ENCODE results near the gene PHLDB3.

PHLDB3 gene

GRCh38 chr19:43496960-43497359 is 7.6 kb downstream of the PHLDB3 start:
- Mint-ChIP-seq H3K27ac (no peak overlapping the region), H3K9me3 (ENCODE audit: low read depth) (no peaks in the 10 kb centered on the region), H3K36me3 (peaks cover 5% of the 10 kb centered on the region), H3K4me3 (no peak overlapping the region), H3K4me1 (ENCODE audit: low read depth) (peaks cover 10% of the 10 kb centered on the region), H3K27me3 (no peaks in the 10 kb centered on the region)

DNA sequence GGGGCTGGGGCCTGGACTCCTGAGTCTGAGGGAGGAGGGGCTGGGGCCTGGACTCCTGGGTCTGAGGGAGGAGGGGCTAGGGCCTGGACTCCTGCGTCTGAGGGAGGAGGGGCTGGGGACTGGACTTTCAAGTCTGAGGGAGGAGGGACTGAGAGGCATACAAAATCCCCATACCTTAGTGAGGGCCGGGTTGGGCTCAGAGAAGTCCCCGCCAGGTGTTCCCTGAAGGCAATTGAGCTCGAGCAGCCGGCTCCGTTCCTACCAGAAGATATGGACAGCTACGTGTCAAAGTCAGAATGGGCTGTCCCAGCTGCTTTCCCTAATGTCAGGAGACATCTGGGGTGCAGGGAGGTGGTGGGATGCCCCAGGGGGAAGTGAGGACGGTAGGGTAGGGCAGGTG is 9.5 kb downstream of the PHLDB3 start:
- Mint-ChIP-seq H3K9me3 (ENCODE audit: low read depth) (no peaks in the 10 kb centered on the region), H3K4me1 (ENCODE audit: low read depth) (peaks cover 4% of the 10 kb centered on the region), H3K27ac (no peak overlapping the region), H3K4me3 (no peak overlapping the region), H3K36me3 (peaks cover 5% of the 10 kb centered on the region), H3K27me3 (no peaks in the 10 kb centered on the region)

- H3K27ac Mint-ChIP-seq, result no peak overlapping the region
- H3K4me1 Mint-ChIP-seq (ENCODE audit: low read depth), result peaks cover 8% of the 10 kb centered on the region
- no peak overlapping the region for H3K4me3 Mint-ChIP-seq
- no peaks in the 10 kb centered on the region for H3K36me3 Mint-ChIP-seq
- H3K9me3 Mint-ChIP-seq (ENCODE audit: low read depth), result no peaks in the 10 kb centered on the region
- H3K27me3 Mint-ChIP-seq, result no peaks in the 10 kb centered on the region
These were observed 13.8 kb downstream of the PHLDB3 start for GRCh38 chr19:43490759-43491158.

- Mint-ChIP-seq H3K27me3 (no peaks in the 10 kb centered on the region), H3K27ac (no peak overlapping the region), H3K4me3 (no peak overlapping the region), H3K9me3 (ENCODE audit: low read depth) (no peaks in the 10 kb centered on the region), H3K36me3 (no peaks in the 10 kb centered on the region), H3K4me1 (ENCODE audit: low read depth) (peaks cover 8% of the 10 kb centered on the region)
These were observed 14.5 kb downstream of the PHLDB3 start for GRCh38 chr19:43489979-43490599.

DNA sequence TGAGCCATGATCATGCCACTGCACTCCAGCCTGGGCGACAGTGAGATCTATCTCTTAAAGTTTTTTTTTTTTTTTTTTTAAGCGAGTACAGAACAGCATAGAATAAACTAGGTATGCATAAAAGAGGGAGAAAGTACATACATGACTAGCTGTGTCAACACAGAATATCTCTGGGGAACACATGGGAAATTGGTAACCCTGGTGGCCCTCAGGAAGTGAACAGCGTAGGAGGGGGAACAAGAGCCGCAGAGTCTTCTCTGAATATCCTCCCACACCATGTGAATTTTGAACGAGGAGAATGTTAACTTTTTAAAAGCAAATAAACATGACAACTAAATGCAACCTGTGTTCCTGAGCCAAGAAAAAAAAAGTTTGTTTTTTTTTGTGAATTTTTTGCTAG is 15.2 kb downstream of the PHLDB3 start:
- Mint-ChIP-seq H3K4me1 (ENCODE audit: low read depth) (peaks cover 8% of the 10 kb centered on the region), H3K4me3 (no peak overlapping the region), H3K27ac (peak overlapping the region; percentile 54), H3K27me3 (no peaks in the 10 kb centered on the region), H3K36me3 (no peaks in the 10 kb centered on the region), H3K9me3 (ENCODE audit: low read depth) (no peaks in the 10 kb centered on the region)

DNA sequence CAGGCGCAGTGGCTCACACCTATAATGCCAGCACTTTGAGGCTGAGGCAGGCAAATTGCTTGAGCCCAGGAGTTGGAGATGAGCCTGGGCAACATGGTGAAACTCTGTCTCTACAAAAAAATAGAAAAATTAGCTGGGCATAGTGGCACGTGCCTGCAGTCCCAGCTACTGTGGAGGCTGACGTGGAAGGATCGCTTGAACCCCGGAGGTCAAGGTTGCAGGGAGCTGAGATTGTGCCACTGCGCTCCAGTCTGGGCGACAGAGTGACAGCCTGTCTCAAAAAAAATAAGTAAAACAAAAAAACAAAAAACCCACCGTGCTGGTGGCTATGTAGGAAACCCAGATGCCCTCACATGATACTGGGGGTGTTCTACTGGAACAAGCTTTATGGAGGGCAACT is 16.4 kb downstream of the PHLDB3 start:
- no peak overlapping the region for H3K4me3 Mint-ChIP-seq
- H3K4me1 Mint-ChIP-seq (ENCODE audit: low read depth), result peaks cover 8% of the 10 kb centered on the region
- H3K9me3 Mint-ChIP-seq (ENCODE audit: low read depth), result no peaks in the 10 kb centered on the region
- H3K27ac Mint-ChIP-seq, result no peak overlapping the region
- H3K27me3 Mint-ChIP-seq, result no peaks in the 10 kb centered on the region
- no peaks in the 10 kb centered on the region for H3K36me3 Mint-ChIP-seq

DNA sequence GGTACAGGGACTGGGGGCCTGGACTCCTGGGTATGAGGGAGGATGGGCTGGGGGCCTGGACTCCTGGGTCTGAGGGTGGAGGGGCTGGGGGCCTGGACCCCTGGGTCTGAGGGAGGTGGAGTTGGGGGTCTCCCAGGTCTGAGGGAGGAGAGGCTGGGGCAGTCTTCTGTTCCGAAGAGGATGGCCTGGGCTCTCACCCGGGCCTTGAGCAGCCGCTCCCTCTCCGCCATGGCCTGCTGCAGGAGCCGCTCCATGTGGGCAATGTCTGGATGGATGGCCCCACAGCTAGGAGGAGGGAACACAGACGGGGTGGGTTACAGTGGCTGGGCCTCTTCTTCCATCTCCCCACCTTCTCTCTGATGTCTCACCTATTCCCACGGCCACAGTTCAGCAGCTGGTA is 18.1 kb downstream of the PHLDB3 start:
- no peak overlapping the region for H3K4me3 Mint-ChIP-seq
- no peaks in the 10 kb centered on the region for H3K9me3 Mint-ChIP-seq (ENCODE audit: low read depth)
- no peaks in the 10 kb centered on the region for H3K27me3 Mint-ChIP-seq
- H3K4me1 Mint-ChIP-seq (ENCODE audit: low read depth), result peaks cover 8% of the 10 kb centered on the region
- no peak overlapping the region for H3K27ac Mint-ChIP-seq
- no peaks in the 10 kb centered on the region for H3K36me3 Mint-ChIP-seq

DNA sequence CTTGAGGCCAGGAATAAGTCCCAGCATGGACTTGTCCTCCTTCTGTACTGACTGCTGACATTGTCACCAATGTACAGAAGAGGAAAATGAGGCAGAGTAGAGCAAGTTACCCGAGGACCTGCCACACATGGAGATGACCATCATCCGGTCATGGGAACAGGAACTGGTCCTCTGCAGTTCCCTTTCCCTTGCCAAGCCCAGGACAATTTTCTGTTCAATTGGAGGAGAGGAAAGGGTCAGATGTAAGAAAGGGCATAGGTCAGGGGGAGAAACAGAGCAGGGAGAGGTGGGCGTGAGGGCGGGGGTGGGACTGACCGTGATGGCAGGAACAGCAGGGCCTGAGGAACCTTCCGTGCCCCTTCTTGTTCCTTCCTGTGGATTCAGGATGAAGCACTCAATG is 18.6 kb downstream of the PHLDB3 start:
- no peaks in the 10 kb centered on the region for H3K27me3 Mint-ChIP-seq
- no peaks in the 10 kb centered on the region for H3K9me3 Mint-ChIP-seq (ENCODE audit: low read depth)
- H3K27ac Mint-ChIP-seq, result no peak overlapping the region
- no peak overlapping the region for H3K4me3 Mint-ChIP-seq
- peaks cover 8% of the 10 kb centered on the region for H3K4me1 Mint-ChIP-seq (ENCODE audit: low read depth)
- no peaks in the 10 kb centered on the region for H3K36me3 Mint-ChIP-seq

- H3K27me3 Mint-ChIP-seq, result no peaks in the 10 kb centered on the region
- H3K4me1 Mint-ChIP-seq (ENCODE audit: low read depth), result no peaks in the 10 kb centered on the region
- no peaks in the 10 kb centered on the region for H3K9me3 Mint-ChIP-seq (ENCODE audit: low read depth)
- peaks cover 1% of the 10 kb centered on the region for H3K36me3 Mint-ChIP-seq
- H3K27ac Mint-ChIP-seq, result no peak overlapping the region
- H3K4me3 Mint-ChIP-seq, result no peak overlapping the region
These were observed 21.3 kb downstream of the PHLDB3 start for GRCh38 chr19:43483281-43483680.

DNA sequence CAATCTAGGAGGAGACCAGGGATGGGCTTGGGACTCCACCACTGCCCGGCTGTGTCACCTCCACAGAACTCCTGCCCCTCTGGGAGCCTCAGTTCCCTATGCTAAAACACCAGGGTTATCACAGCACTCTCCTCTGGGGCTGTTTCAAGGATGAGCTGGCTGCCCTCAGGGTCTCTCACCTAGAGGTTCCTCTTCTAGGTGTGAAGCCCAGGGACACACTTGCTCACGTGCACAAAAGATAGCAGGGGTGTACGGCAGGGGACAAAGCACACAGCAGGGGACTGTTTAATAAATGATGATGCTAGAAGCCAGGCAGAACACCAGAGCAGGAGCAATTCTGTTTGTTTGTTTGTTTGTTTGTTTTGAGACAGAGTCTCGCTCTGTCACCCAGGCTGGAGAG is 22.4 kb downstream of the PHLDB3 start:
- H3K4me1 Mint-ChIP-seq (ENCODE audit: low read depth), result no peaks in the 10 kb centered on the region
- no peak overlapping the region for H3K4me3 Mint-ChIP-seq
- peaks cover 6% of the 10 kb centered on the region for H3K36me3 Mint-ChIP-seq
- no peaks in the 10 kb centered on the region for H3K27me3 Mint-ChIP-seq
- H3K27ac Mint-ChIP-seq, result no peak overlapping the region
- H3K9me3 Mint-ChIP-seq (ENCODE audit: low read depth), result no peaks in the 10 kb centered on the region

DNA sequence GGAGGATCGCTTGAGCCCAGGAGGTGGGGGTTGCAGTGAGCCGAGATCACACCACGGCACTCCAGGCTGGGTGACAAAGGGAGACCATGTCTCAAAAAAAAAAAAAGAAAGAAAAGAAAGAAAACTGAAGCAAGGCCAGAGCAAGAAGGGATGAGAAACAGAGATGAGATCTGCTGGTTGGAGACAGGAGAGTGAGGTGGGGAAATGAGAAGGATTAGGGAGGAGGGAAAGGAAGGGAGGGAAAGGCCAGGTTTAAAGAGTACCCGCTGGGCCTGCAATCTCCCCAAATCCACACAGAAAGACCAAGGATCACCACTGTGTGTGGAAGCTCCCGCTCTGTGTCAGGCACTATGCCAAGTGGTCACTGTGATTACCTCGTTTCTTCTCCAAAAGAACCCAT is 22.8 kb downstream of the PHLDB3 start:
- no peak overlapping the region for H3K4me3 Mint-ChIP-seq
- peaks cover 6% of the 10 kb centered on the region for H3K36me3 Mint-ChIP-seq
- no peaks in the 10 kb centered on the region for H3K27me3 Mint-ChIP-seq
- no peaks in the 10 kb centered on the region for H3K4me1 Mint-ChIP-seq (ENCODE audit: low read depth)
- H3K27ac Mint-ChIP-seq, result no peak overlapping the region
- no peaks in the 10 kb centered on the region for H3K9me3 Mint-ChIP-seq (ENCODE audit: low read depth)

- Mint-ChIP-seq H3K4me3 (no peak overlapping the region), H3K27me3 (no peaks in the 10 kb centered on the region), H3K27ac (no peak overlapping the region), H3K9me3 (ENCODE audit: low read depth) (no peaks in the 10 kb centered on the region), H3K4me1 (ENCODE audit: low read depth) (peaks cover 4% of the 10 kb centered on the region), H3K36me3 (peaks cover 6% of the 10 kb centered on the region)
These were observed 24.0 kb downstream of the PHLDB3 start for GRCh38 chr19:43480574-43480973.

DNA sequence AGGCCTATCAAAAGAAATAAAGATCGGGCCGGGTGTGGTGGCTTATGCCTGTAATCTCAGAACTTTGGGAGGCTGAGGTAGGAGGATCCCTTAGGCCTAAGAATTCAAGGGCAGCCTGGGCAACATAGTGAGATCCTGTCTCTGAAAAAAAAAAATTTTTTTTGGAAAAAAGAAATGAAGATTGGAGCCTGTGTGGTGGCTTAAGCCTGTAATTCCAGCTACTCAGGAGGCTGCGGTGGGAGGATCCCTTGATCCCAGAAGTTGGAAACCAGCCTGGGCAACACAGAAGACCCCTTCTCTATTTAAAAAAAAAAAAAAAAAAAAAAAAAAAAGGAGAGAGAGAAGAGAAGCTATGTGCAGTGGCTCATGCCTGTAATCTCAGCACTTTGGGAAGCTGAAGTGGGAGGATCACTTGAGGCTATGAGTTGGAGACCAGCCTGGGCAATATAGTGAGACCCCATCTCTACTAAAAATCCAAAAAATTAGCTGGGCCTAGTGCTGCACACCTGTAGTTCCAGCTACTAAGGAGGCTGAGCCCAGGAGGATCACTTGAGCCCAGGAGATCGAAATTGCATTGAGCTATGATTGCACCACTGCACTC is 24.5 kb downstream of the PHLDB3 start:
- no peaks in the 10 kb centered on the region for H3K9me3 Mint-ChIP-seq (ENCODE audit: low read depth)
- peaks cover 10% of the 10 kb centered on the region for H3K36me3 Mint-ChIP-seq
- H3K27me3 Mint-ChIP-seq, result no peaks in the 10 kb centered on the region
- peaks cover 8% of the 10 kb centered on the region for H3K4me1 Mint-ChIP-seq (ENCODE audit: low read depth)
- H3K4me3 Mint-ChIP-seq, result no peak overlapping the region
- H3K27ac Mint-ChIP-seq, result no peak overlapping the region

DNA sequence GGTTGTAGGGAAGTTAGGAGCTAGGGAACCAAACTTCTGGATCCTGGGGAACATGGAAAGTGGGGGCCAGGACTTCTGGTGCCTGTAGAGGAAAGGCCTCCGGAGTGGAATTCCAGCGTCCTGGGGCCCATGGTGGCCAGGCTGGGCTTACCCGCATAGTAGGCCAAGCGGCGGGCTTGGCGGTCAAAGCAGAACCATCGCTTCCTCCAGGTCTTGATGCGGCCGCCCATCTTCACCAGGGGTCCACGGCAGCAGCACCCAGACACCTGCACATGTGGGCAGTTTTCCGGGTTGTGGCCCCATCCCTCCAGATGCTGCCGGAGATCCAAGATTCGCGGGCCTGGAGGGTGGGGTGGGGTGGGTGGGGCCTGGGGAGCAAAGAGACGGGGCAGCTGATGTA is 25.3 kb downstream of the PHLDB3 start:
- peaks cover 10% of the 10 kb centered on the region for H3K36me3 Mint-ChIP-seq
- peaks cover 15% of the 10 kb centered on the region for H3K4me1 Mint-ChIP-seq (ENCODE audit: low read depth)
- H3K9me3 Mint-ChIP-seq (ENCODE audit: low read depth), result no peaks in the 10 kb centered on the region
- H3K27ac Mint-ChIP-seq, result no peak overlapping the region
- H3K27me3 Mint-ChIP-seq, result no peaks in the 10 kb centered on the region
- H3K4me3 Mint-ChIP-seq, result no peak overlapping the region

DNA sequence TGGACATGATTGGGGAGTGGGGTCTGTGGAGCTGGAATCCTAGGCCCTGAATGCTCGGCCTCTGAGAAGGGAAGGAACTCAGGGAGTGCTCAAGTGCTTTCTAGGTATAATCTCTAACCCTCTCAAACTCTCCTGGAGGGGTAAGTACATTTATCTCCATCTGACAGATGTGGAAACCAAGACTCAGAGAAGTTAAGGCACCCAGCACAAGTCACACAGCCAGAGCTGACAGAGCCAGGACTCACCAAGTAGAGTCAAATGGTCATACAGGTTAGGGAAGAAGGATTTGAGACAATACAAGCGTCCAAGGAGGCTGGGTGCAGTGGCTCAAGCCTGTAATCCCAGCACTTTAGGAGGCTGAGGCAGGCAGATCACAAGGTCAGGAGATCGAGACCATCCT is 26.2 kb downstream of the PHLDB3 start:
- H3K27me3 Mint-ChIP-seq, result no peaks in the 10 kb centered on the region
- H3K9me3 Mint-ChIP-seq (ENCODE audit: low read depth), result no peaks in the 10 kb centered on the region
- H3K36me3 Mint-ChIP-seq, result peaks cover 10% of the 10 kb centered on the region
- no peak overlapping the region for H3K27ac Mint-ChIP-seq
- no peak overlapping the region for H3K4me3 Mint-ChIP-seq
- peaks cover 20% of the 10 kb centered on the region for H3K4me1 Mint-ChIP-seq (ENCODE audit: low read depth)

DNA sequence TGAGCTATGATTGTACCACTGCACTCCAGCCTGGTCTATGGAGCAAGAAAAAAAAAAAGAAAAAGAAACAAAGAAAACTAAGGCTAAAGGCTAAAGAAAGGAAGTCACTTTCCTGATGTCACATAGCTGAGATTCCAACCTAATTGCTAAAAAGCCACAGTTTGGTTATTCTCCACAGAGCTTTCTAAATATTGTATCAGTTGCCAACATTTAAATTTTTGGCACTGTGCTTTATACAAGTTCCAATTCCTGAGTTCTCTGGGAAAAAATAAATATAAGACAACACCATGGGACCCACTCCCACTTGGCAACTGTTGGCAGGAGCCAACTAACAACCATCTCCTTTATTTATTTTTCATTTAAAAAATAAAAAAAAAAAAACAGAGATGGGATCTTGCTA is 27.9 kb downstream of the PHLDB3 start:
- Mint-ChIP-seq H3K9me3 (ENCODE audit: low read depth) (no peaks in the 10 kb centered on the region), H3K4me1 (ENCODE audit: low read depth) (peaks cover 30% of the 10 kb centered on the region), H3K27ac (no peak overlapping the region), H3K27me3 (no peaks in the 10 kb centered on the region), H3K4me3 (no peak overlapping the region), H3K36me3 (peaks cover 10% of the 10 kb centered on the region)

Data from activated naive CD8-positive, alpha-beta T cell (primary cell).